SK-N-DZ (cell line): ENCODE results near the gene TPPP.

Experiments used
- DNase-seq: peaks from one replicate; pipeline ENCODE4 v3.0.0-alpha.2; 2015; ENCODE audit warnings: low spot score

The TPPP gene

DNA sequence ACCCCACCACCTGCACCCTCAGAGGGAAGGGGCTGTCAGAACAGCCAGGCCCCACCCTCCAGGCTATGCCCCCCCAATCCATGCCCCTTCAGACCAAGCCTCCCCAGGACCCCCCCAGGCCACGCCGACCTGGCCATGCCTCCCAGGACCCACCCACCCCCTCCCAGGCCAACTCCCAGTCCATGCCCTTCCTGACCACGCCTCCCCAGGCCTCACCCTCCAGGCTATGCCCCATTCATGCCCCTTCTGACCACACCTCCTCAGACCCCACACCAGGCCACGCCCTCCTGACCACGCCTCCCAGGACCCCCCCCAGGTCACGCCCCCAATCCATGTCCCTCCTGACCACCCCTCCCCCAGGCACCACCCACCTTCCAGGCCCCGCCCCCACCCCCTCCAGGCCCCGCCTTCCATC lies 27.6 kb downstream of the TPPP start:
- no peak for DNase-seq

GRCh38 chr5:664994-665360 lies 28.2 kb downstream of the TPPP start:
- no peak for DNase-seq

- DNase-seq = no peak
These were observed 28.7 kb downstream of the TPPP start for GRCh38 chr5:664343-664993.

- no peak for DNase-seq
These were observed 29.5 kb downstream of the TPPP start for GRCh38 chr5:663436-664342.

DNA sequence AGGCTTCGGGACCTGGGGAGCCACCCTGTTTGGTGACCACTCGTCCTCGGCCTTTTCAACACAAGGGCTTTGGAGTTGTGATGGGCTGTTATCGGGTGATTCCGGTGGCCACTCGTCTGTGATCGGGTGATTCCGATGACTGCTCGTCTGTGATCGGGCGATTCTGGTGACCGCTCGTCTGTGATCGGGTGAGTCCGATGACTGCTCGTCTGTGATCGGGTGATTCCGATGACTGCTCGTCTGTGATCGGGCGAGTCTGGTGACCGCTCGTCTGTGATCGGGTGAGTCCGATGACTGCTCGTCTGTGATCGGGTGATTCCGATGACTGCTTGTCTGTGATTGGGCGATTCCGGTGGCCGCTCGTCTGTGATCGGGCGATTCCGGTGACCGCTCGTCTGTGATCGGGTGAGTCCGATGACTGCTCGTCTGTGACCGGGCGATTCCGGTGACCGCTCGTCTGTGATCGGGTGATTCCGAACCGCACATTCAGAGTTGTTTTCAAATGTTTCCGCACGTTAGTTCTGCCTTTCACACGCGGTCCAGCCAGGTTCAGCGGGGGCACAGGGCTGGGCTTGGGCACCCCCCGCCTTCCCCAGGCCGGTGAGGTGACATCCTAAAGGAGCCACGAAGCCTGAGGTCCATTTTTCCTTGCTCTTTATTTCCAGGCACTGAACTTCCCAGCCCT lies 30.3 kb downstream of the TPPP start:
- DNase-seq = no peak

GRCh38 chr5:661891-662750 lies 31.0 kb downstream of the TPPP start:
- no peak for DNase-seq

- no peak for DNase-seq
These were observed 32.6 kb downstream of the TPPP start for GRCh38 chr5:660491-661030.

DNA sequence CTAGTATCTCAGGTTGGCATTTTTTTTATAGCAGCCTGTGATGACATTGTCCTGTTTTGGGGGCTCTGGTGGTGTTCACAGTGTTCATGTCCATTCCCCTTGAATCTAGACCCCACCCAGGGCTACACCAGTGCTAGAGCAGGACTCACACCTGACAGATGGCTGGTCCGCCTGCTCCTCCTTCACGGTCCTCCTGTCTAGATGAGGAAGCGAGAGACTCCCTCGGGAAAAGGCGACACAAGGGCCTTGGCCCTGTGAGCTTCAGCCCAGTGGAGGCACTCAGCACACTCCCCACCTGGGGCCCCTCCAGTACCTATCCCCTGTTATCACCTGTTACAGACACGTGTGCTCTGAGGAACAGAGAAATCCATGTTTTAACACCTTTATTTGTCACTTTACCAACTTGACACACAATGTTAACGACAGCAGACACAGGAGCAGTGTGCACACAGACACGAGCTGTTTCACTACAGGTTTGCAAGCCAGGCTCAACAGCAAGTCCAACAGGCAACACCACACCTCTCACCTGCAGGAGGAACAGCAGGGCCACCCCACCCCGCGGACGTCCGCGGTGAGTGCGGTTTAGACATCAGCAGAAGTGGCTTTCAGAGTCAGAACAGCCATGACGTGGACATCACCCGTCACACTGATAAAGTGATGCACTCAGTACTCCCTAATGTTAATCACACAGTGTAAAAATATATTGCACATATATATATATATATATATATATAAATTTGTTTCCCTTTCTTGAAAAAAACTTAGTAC lies 33.5 kb downstream of the TPPP start:
- no peak for DNase-seq

- no peak for DNase-seq
These were observed 35.0 kb downstream of the TPPP start for GRCh38 chr5:658103-658502.

- DNase-seq = no peak
These were observed 35.6 kb downstream of the TPPP start for GRCh38 chr5:657570-657969.

DNA sequence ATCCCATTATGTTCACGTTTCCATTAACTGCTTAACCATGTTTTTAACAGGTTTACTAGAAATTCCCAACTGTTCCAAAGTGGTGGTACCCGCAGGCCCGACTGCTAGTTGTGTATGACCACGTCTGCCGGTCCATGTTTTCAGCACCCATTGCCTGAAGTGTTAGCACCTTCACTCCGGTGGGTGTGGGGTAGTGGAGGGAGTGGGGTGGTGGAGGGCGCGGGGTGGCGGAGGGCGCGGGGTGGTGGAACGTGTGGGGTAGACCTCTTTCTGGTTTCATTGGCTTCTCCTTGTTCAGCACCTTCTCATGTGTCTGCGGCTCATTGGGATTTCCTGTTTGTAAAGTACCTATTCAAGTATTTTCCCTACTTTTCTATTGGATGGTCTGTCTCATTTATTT lies 37.7 kb downstream of the TPPP start:
- no peak for DNase-seq

DNA sequence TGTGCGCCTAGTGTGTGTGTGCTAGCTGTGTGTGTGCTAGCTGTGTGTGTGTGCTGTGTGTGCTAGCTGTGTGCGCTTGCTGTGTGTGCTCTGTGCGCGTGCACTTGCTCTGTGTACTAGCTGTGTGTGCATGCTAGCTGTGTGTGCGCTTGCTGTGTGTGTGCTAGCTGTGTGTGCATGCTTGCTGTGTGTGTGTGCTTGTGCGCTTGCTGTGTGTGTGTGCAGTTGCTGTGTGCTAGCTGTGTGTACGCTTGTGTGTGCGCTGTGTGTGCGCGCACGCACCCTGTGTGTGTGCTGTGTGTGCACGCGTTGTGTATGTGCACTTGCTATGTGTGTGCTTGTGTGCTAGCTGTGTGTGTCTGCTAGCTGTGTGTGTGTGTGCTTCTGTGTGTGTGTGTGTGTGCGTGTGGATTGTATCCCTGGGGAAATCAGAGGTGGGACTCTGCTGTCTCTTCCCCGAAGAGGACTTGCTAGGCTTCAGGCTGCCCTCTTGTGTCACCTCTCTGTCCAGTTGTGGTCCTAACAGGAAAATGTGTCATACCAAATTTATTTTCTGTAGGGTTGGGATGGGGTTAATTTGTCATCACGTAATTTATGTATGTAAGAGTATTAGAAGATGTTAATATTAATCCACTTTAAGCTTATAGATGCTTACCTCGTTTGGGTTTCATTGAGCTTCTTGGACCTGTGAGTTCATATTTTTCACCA lies 38.9 kb downstream of the TPPP start:
- DNase-seq = no peak

GRCh38 chr5:652773-653350 lies 40.3 kb downstream of the TPPP start:
- DNase-seq = no peak

DNA sequence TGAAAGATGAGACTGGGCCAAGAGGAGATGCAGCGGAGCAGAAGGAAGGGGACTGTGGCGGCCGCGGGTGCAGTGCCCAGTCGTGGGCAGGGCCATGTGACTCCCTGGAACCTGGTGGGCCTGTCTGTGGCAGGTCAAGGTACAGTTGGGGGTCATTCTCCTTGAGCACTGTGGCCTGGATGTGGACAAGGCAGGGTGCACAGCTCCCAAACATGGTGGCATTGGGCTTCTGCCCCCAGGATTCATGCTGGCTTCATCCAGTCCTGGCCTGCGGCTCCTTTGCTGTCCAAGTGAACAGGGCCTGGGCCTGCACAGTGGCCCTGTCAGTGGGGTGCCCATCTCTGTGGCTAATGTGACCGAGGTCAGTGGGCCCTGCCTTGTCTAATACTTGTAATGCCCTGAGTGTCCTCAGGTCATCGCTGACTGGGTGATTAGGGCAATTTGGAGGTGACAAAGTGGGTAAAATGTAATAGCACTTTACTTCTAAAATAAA lies 41.1 kb downstream of the TPPP start:
- no peak for DNase-seq

DNA sequence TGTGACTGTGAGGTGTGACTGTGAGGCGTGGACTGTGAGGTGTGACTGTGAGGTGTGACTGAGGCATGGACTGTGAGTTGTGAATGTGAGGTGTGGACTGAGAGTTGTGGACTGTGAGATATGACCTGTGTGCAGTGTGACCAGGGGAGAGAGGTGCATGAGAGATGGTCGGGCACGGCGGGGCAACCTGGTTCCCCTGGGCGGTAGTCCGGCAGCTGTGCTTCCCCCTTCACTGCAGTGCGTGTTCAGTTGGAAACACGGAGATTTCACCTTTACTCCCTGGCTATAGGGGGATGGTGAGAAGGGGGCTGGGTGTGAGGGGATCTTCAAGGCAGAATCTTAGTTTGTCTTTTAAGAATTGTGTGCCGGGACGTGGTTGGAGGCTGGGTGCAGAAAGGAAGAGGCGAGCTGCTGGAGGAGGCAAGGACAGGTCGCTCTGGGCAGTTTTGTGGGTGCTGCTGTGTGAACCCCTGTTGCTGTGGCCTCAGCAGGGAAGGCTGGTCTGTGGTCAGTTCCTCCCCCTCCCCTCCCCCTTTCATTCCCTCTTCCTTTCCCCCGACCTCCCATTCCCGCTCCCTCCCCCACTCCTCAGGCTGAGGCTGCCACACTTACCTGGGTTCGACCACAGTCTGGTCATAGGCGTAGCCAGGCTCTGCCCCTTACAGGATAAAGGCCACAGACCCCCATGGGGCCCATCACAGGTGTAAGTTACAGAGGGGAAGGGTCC lies 41.7 kb downstream of the TPPP start:
- DNase-seq = no peak

DNA sequence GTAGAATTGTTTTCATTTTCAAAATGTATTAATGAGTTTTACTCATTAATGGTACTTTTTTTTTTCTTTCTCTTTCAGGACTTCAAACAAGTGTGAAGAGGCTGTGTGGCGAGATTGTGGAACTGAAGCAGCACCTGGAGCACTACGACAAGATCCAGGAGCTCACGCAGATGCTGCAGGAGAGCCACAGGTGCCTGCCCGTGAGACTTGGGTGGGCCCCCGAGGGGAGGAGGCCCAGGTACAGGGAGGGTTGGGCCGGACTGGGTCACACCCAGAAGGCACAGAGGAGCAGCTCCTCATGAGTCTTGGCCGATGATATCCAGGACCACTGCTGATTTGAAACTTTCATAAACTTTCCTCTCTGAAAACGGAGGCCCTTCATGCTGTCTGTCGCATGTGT lies 45.4 kb downstream of the TPPP start:
- DNase-seq = no peak

DNA sequence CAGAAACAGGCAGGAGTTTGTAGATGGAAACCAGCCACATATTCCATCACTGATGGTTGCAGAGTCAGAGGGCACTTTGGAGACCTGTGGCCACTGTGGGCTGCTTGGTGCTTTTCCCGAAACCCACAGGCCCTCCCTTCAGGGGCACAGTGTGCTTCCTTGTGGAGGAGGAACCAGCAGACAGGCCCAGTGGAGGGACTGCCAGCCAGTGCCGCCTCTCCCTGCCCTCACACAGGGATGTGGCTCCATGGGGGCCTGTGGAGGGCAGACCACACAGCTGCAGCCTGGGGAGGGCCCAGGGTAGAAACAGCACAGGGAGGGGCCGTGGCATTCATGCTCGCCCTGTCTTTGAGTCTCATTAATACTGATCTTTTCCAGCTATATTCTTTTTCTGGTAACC lies 45.8 kb downstream of the TPPP start:
- no peak for DNase-seq

- DNase-seq = no peak
These were observed 46.6 kb downstream of the TPPP start for GRCh38 chr5:646396-647201.
